HK-2 (cell line): ENCODE measurements around the gene LY6G5C.

Source experiments
- DNase-seq: peaks from one replicate; pipeline ENCODE4 v3.0.0-alpha.2; 2018; ENCODE audit not compliant: unreplicated experiment

The LY6G5C gene

GRCh38 chr6:31680226-31681134 is at the start of gene LY6G5C:
Gene LY6G5C (minus strand): TSS chr6:31681067. CDS start chr6:31680373, 694 bp downstream.
- peak; percentile 80 for DNase-seq

GRCh38 chr6:31729979-31730630 is 49.2 kb upstream of the LY6G5C start:
- DNase-seq: peak; percentile 79

- DNase-seq: peak; percentile 87
Measured at GRCh38 chr6:31729515-31729978, 48.7 kb upstream of the LY6G5C start.

GRCh38 chr6:31728767-31729514 is 48.1 kb upstream of the LY6G5C start, which contains the start of gene DDAH2:
Gene DDAH2 (minus strand): TSS chr6:31729299. CDS start chr6:31729161, 138 bp downstream.
- no peak for DNase-seq

- DNase-seq: no peak
Measured at GRCh38 chr6:31727717-31728671, 47.1 kb upstream of the LY6G5C start.

- no peak for DNase-seq
Measured at GRCh38 chr6:31727034-31727716, 46.3 kb upstream of the LY6G5C start.

- DNase-seq: no peak
Measured at GRCh38 chr6:31725502-31726350, 44.9 kb upstream of the LY6G5C start.

GRCh38 chr6:31723980-31724691 is 43.3 kb upstream of the LY6G5C start:
- no peak for DNase-seq

- DNase-seq: no peak
Measured at GRCh38 chr6:31723245-31723979, 42.5 kb upstream of the LY6G5C start, which contains the start of gene MPIG6B. Gene MPIG6B (plus strand): TSS chr6:31723373. CDS start chr6:31723384, 11 bp downstream.

GRCh38 chr6:31722173-31722572 is 41.3 kb upstream of the LY6G5C start:
- no peak for DNase-seq

- no peak for DNase-seq
Measured at GRCh38 chr6:31721351-31722020, 40.6 kb upstream of the LY6G5C start, which contains the start of gene LY6G6C. Gene LY6G6C (minus strand): TSS chr6:31721746. CDS start chr6:31721679, 67 bp downstream.

GRCh38 chr6:31720196-31720770 is 39.4 kb upstream of the LY6G5C start:
- DNase-seq: no peak

GRCh38 chr6:31719001-31719400 is 38.1 kb upstream of the LY6G5C start:
- no peak for DNase-seq

GRCh38 chr6:31718265-31718664 is 37.4 kb upstream of the LY6G5C start:
- DNase-seq: no peak

GRCh38 chr6:31717499-31718222 is 36.8 kb upstream of the LY6G5C start:
- DNase-seq: no peak
